GM13977 (cell line): ENCODE data around the gene DGKZ.

ENCODE experiments used
- DNase-seq: peaks from one replicate; pipeline ENCODE4 v3.0.0; 2012; ENCODE audit warnings: low spot score
- in situ Hi-C: fragments of 300-500 bp; cut with MboI; formaldehyde crosslinking; loops from one replicate; pipeline ENCODE4 v1.12.0; 2022; ENCODE audit warnings: low sequenced_read_pairs, low pct_unique_long_range_greater_than_20kb, mixed read lengths, inconsistent platforms; ENCODE audit not compliant: unreplicated experiment
- TF ChIP-seq, protein P1 (sequence below): IDR thresholded peaks from 2 replicates; pipeline ENCODE4 v1.5.1; 2012; ENCODE audit warnings: mild to moderate bottlenecking, control low read depth; ENCODE audit not compliant: insufficient read depth; ENCODE audit errors: extremely low read depth, missing control alignments

The DGKZ gene

GRCh38 chr11:46417711-46418110 lies 70.4 kb downstream of the DGKZ start:
- TF ChIP-seq, protein P1, sequence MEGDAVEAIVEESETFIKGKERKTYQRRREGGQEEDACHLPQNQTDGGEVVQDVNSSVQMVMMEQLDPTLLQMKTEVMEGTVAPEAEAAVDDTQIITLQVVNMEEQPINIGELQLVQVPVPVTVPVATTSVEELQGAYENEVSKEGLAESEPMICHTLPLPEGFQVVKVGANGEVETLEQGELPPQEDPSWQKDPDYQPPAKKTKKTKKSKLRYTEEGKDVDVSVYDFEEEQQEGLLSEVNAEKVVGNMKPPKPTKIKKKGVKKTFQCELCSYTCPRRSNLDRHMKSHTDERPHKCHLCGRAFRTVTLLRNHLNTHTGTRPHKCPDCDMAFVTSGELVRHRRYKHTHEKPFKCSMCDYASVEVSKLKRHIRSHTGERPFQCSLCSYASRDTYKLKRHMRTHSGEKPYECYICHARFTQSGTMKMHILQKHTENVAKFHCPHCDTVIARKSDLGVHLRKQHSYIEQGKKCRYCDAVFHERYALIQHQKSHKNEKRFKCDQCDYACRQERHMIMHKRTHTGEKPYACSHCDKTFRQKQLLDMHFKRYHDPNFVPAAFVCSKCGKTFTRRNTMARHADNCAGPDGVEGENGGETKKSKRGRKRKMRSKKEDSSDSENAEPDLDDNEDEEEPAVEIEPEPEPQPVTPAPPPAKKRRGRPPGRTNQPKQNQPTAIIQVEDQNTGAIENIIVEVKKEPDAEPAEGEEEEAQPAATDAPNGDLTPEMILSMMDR = no peak
- DNase-seq = no peak
- in situ Hi-C loops = no loop called here

GRCh38 chr11:46418751-46419150 lies 71.5 kb downstream of the DGKZ start:
- in situ Hi-C loops = no loop called here
- TF ChIP-seq, protein P1 = no peak
- DNase-seq = no peak

DNA sequence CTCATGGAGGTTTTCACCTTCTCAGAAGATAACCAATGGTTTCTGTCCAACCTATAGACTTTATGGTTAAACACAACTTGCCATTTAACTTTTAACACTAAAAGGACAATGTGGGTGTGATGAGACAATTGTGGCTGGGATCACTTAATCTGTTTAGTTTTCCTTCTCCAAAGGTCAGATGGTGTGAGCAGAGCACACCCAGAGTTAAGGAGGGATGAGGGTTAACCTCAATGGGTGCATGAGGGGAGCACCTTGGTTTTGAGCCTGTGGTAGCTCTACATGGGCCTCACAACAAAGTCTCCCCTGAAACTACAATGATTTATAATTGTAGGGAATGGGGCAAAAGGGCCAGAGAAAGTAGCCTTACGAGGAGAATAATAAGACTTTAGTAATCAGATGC lies 73.2 kb downstream of the DGKZ start:
- no peak for DNase-seq
- TF ChIP-seq, protein P1 = no peak
- in situ Hi-C loops = no loop called here

GRCh38 chr11:46421257-46421880 lies 74.1 kb downstream of the DGKZ start:
- TF ChIP-seq, protein P1 = no peak
- no peak for DNase-seq
- in situ Hi-C loops = no loop called here

DNA sequence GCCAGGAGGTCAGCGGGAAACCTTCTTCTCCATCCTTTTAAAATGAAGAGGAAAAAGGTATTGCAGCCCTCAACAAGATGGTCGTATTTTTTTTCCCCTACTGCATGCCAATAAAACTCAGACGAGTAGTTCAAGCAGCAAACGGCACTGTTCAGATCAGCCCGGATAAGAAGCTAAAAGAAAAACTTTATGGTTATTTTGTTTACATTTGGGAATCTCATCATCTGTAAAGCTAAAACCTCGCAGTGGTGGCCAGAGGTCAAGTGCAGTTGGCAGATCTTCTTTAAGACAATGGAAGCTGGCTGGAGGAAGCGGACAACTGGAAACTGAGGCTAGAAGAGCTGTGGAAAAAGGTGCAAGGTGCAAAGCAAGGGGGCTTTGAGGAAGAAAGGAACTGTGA lies 75.3 kb downstream of the DGKZ start:
- in situ Hi-C loops = no loop called here

DNA sequence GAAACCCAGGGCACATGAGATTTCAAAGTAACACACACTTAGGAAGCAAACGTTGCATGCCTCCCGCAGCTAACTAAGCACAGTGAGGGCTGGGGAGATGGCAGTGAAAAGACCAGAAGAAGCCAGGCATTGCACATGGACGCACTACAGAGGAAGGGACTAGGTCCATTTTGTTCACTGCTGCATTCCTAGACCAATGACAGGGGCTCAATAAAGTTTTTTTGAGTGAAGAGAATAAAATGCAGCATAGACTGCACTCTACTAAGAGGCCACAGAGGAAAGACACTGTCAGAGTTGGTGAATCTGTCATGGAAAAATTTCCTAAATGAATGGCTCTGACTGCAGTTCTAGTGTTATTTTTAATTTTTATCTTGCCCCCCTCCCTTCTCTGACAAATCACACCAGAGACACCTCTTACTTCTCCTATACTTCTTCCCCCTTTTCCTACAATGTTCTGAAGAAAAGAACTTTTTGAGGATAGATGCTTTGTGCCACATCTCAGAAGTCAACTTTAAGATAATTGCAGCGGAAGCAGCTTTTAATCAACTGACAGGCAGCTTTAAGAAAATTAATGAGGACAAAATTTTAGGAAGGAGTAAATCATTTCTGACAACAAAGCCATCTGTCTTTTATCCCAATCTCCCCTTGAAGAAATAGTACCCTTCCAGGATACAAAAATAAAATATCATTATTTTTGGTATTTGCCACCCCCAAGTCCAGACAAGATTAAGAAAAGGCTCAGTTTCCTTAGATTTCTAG lies 79.1 kb downstream of the DGKZ start:
- no peak for DNase-seq
- in situ Hi-C loops = no loop called here
- TF ChIP-seq, protein P1 = no peak

More for the DNA sequence above, 75.3 kb downstream of the DGKZ start:
- no peak for DNase-seq
- TF ChIP-seq, protein P1 = no peak
